ENCODE measurements around the gene WDR7. TPM values are rescaled to one million over a fixed set of nuclear protein-coding genes. Genes with fewer than 3 reads are reported as not detected.

Gene WDR7
- polyA plus RNA-seq, 2 of the 4 experiments (the other 2 are of a cell fraction), result 4.2 to 7.0 TPM

GRCh38 chr18:57084331-57085271 lies 433.4 kb downstream of the WDR7 start (continued):
- TF ChIP-seq REST (IDR thresholded peaks at IDR 0.05) (no peak), ESRRA (IDR thresholded peaks at IDR 0.05; ENCODE audit: borderline replicate concordance, low read length) (no peak), TFCP2L1 (CRISPR knock-in tag; IDR thresholded peaks at IDR 0.05) (no peak), EHMT2 (IDR thresholded peaks at IDR 0.05; ENCODE audit: low read depth) (no peak), CHD4 (IDR thresholded peaks at IDR 0.05; ENCODE audit: borderline replicate concordance) (no peak), RFX5 (IDR thresholded peaks at IDR 0.05) (no peak), CEBPB (IDR thresholded peaks at IDR 0.05) (no peak), FOSL2 (IDR thresholded peaks at IDR 0.05) (no peak), FOSL2 (CRISPR knock-in tag; IDR thresholded peaks at IDR 0.05) (no peak), HMGXB4 (CRISPR knock-in tag; IDR thresholded peaks at IDR 0.05; ENCODE audit: borderline replicate concordance) (no peak)

GRCh38 chr18:57085371-57085770 lies 434.2 kb downstream of the WDR7 start:
- H3K4me3 ChIP-seq, result no peak overlapping the region
- ATAC-seq, result no peak
- WGBS (ENCODE audit: missing lambda C conversion rate), result 55% methylated on average over 7 of the region's 7 CpGs
- no peak for DNase-seq (ENCODE audit: low read depth in 1 of 2, low spot score in 1 of 2)
- CTCF ChIA-PET, result interaction anchor here (1.6 kb wide), 1 partner anchor 15 kb away, joined by 3 read pairs; no protein-coding TSS in a partner anchor
- no peak overlapping the region for H3K27ac ChIP-seq
- H3K4me1 ChIP-seq, result no peaks in the 10 kb centered on the region
- TF ChIP-seq ZFP36 (IDR thresholded peaks at IDR 0.05; ENCODE audit: borderline replicate concordance, partially characterized antibody), result no peak
- no peak for TF ChIP-seq ZNF302 (CRISPR knock-in tag; IDR thresholded peaks at IDR 0.05)
- TF ChIP-seq NR3C1 (IDR thresholded peaks at IDR 0.05), result no peak
- no peak for TF ChIP-seq PBX3 (IDR thresholded peaks at IDR 0.05)
- no peak for TF ChIP-seq CTCF (IDR thresholded peaks at IDR 0.05)
- no peak for TF ChIP-seq MYC (IDR thresholded peaks at IDR 0.05; ENCODE audit: borderline replicate concordance, low read length)
- TF ChIP-seq NPAS2 (CRISPR knock-in tag; IDR thresholded peaks at IDR 0.05; ENCODE audit: borderline replicate concordance), result no peak
- no peak for TF ChIP-seq CBX8 (IDR thresholded peaks at IDR 0.05)
- TF ChIP-seq RFX5 (IDR thresholded peaks at IDR 0.05), result no peak
- no peak for TF ChIP-seq CHD2 (IDR thresholded peaks at IDR 0.05; ENCODE audit: low read length, partially characterized antibody)
- TF ChIP-seq EHMT2 (IDR thresholded peaks at IDR 0.05; ENCODE audit: low read depth), result no peak
- TF ChIP-seq ESRRA (IDR thresholded peaks at IDR 0.05; ENCODE audit: borderline replicate concordance, low read length), result no peak
- TF ChIP-seq JUNB (IDR thresholded peaks at IDR 0.05), result no peak
- no peaks in the 10 kb centered on the region for H3K9me3 ChIP-seq
- no peak for FAIRE-seq
- POLR2A ChIA-PET, result no interaction called here
- no peak overlapping the region for H3K4me2 ChIP-seq

Data from A549 (cell line).